Fibroblast of mammary gland (primary cell): ENCODE results near the gene BBOF1.
"Not testable (repeated sequence)": the region's sequence is repeated elsewhere in the genome, so short reads cannot be mapped to it uniquely, and the experiment has no call there.

Experiments used
- DNase-seq: peaks from one replicate; pipeline ENCODE4 v3.0.0-alpha.2; 2010; ENCODE audit warnings: low read depth
- H3K4me3 ChIP-seq: 2 replicates; pipeline ENCODE4 v1.5.1; 2011; ENCODE audit warnings: low read depth, mild to moderate bottlenecking, low read length, moderate library complexity; ENCODE audit not compliant: control insufficient read depth
- TF ChIP-seq, protein P1 (sequence below): conservative IDR thresholded peaks from 2 replicates; pipeline ENCODE4 v1.5.1; 2011; ENCODE audit warnings: low read depth, low read length, inconsistent platforms; ENCODE audit not compliant: control insufficient read depth, insufficient read depth

BBOF1 gene, protein sequence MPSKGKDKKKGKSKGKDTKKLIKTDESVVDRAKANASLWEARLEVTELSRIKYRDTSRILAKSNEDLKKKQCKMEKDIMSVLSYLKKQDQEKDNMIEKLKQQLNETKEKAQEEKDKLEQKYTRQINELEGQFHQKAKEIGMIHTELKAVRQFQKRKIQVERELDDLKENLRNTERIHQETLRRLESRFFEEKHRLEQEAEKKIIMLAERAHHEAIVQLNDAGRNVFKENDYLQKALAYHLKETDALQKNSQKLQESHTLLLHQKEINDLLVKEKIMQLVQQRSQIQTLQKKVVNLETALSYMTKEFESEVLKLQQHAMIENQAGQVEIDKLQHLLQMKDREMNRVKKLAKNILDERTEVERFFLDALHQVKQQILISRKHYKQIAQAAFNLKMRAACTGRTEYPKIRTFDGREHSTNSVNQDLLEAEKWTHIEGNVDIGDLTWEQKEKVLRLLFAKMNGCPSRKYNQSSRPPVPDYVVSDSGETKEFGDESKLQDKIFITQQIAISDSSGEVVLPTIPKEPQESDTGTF

DNA sequence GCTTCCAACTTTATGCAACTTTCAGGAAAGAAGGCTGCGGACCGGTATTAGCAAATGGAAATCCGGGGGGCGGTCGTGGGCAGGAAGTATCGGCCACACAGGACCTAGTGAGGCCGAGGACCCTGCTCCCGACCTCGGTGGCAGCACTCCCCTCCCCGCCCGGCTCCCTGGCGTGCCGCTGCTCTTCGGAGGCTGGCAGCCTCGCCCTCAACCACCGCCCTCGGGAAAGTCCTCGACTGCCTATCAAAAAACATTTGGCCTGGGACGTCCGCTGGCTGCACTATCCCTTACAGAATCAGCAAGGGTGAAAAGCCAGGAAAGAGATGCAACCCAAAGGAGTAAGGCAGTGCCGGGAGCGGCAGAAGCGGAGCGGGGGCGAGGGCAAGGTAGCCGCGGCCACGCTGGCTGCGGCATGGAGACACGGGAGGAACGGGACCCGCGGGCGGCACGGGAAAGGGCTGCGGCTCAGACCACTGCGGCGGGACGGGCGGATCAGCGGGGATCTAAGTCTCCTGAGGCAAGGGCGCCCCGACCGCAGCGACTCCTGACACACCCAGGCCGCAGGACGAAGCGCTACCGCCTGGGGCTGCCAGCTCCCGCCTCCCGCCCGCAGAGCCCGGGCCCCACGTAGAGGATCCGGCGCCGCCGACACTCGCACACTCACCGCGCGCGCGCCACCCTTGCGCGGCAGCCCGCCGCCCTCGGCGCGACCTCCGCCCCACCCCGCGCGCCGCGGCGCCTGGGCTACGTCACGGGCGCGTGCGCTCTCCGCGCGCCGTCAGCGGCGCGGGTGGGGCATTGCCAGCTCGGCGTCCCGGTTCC, at the start of gene BBOF1, which contains the start of gene ENTPD5:
Gene BBOF1, plus strand, starts transcription at position 764 of the 822 bp plus-strand sequence. CDS start 130 bp downstream, outside the sequence.
Gene ENTPD5, minus strand, starts transcription at position 703 of the 822 bp plus-strand sequence. CDS start 31,186 bp downstream, outside the sequence.
- peak; percentile 80 for DNase-seq
- H3K4me3 ChIP-seq = peak within 1 kb of the TSS; percentile 88
- TF ChIP-seq, protein P1, sequence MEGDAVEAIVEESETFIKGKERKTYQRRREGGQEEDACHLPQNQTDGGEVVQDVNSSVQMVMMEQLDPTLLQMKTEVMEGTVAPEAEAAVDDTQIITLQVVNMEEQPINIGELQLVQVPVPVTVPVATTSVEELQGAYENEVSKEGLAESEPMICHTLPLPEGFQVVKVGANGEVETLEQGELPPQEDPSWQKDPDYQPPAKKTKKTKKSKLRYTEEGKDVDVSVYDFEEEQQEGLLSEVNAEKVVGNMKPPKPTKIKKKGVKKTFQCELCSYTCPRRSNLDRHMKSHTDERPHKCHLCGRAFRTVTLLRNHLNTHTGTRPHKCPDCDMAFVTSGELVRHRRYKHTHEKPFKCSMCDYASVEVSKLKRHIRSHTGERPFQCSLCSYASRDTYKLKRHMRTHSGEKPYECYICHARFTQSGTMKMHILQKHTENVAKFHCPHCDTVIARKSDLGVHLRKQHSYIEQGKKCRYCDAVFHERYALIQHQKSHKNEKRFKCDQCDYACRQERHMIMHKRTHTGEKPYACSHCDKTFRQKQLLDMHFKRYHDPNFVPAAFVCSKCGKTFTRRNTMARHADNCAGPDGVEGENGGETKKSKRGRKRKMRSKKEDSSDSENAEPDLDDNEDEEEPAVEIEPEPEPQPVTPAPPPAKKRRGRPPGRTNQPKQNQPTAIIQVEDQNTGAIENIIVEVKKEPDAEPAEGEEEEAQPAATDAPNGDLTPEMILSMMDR = no peak

DNA sequence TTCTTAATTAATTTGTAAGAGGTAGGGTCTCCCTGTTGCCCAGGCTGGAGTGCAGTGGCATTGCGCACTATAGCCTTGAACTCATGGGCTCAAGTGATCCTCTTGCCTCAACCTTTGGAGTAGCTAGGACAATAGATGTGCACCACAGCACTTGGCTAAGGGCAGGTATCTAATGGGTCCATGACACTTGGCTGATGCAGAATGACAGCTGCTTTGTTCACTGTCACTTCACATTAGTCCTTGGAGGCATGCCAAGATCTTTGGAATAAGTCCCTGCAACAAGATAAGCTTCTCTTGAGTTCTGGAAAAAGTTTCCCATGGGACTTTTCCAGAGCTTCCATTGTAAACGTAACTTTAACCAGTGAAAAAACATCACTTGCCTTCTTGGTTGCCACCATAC, 45.7 kb upstream of the BBOF1 start:
- H3K4me3 ChIP-seq = no peak overlapping the region
- TF ChIP-seq, protein P1 = no peak
- no peak for DNase-seq

DNA sequence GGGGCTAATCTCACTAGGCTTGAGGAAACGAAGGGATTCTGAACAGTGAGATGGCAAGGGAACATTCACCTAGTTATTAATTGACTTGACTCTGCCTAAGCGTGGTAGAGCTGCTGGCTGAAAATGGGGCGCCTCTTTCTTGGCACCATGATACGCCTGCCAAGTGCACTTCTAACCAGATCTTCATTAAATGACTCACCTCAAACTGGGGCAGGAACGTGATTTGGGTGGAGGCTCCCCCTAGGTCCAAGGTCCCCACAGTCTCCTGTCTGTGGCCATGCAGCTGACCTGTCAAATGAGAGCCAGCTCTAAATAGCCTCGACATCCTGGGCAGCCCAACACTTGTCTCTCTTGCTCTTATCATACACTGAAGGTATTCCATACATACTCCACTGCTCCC, 43.0 kb upstream of the BBOF1 start:
- no peak for DNase-seq
- TF ChIP-seq, protein P1 = no peak
- H3K4me3 ChIP-seq = no peak overlapping the region

DNA sequence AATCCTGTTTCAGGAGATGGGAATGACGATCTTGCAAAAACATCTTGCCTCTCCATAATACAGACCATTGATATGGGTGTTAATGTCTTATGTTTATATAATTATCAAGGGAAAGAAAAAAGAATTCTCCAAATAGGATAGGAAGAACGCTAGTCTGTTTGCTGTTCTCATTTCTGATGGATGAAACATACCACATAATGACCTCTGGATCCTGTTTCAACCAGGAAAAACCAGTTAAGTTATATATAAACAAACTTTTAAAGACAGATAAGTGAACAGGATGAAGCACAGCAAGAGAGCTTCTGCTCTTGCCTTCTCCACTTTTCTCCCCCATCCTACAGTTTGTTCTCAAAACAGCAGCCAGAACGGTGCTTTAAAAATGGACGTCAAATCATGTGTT, 41.3 kb upstream of the BBOF1 start:
- H3K4me3 ChIP-seq = no peak overlapping the region
- TF ChIP-seq, protein P1 = no peak
- no peak for DNase-seq

DNA sequence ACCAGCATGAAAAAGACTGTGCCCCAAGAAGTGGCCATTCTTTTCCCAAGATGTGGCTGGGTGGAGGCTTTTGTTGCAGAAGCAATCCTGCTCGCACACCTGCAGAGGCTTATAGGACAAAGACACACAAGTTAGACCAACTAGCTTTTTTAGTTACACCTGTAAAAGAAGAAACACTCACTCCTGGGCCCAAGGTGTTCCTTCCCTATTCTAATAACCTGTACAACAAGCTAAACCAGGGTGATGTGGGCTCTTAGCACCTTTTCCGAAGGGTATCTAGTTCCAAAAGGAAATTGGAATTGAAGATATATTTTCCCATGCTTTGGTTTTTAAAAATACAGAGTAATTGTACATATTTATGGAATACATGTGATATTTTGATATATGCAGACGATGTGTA, 31.1 kb upstream of the BBOF1 start:
- DNase-seq = no peak
- no peak overlapping the region for H3K4me3 ChIP-seq
- TF ChIP-seq, protein P1 = no peak

DNA sequence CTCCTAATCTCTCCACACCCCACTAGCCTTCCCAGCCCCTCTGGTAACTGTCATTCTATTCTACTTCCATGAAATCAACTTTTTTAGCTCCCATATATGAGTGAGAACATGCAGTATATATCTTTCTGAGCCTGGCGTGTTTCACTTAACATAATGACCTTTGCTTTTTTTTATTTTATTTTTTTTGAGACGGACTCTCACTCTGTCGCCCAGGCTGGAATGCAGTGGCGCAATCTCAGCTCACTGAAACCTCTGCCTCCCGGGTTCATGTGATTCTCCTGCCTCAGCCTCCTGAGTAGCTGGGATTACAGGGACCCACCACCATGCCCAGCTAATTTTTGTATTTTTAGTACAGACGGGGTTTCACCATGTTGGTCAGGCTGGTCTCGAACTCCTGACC, 30.5 kb upstream of the BBOF1 start:
- not testable (repeated sequence) for DNase-seq, H3K4me3 ChIP-seq

DNA sequence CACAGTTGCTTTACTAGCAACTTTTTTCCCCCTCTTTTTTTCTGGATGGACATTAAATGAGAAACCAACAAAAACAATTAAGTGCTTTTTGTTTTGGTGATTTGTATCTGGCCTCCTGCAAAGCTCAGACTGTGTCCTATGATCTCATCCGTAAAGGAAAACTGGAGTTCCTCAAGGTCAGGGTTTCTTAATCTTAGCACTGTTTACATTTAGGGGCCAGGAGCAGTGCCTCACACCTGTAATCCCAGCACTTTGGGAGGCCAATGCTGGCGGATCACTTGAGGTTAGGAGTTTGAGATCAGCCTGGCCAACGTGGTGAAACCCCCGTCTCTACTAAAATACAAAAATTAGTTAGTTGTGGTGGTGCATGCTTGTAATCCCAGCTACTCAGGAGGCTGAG, 28.1 kb upstream of the BBOF1 start:
- H3K4me3 ChIP-seq = no peak overlapping the region
- DNase-seq = no peak
- TF ChIP-seq, protein P1 = no peak

DNA sequence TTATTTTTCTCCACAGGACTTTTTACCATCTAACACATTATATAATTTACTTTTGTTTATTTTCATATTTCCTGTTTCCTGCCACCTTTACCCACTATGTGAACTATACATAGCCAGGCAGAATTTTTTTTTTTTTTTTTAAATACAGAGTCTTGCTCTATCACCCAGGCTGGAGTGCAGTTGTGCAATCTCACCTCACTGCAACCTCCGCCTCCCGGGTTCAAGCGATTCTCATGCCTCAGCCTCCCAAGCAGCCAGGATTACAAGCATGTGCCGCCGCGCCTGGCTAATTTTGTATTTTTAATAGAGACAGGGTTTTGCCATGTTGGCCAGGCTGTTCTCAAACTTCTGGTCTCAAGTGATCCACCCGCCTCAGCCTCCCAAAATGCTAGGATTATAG, 24.2 kb upstream of the BBOF1 start:
- DNase-seq = not testable (repeated sequence)

More for the DNA sequence above, 24.2 kb upstream of the BBOF1 start:
- H3K4me3 ChIP-seq = not testable (repeated sequence)
